IMR-90 (cell line): ENCODE data around the gene OR6J1. TPM values are rescaled to one million over a fixed set of nuclear protein-coding genes. Genes with fewer than 3 reads are reported as not detected.
"Not testable (repeated sequence)": the region's sequence is repeated elsewhere in the genome, so short reads cannot be mapped to it uniquely, and the experiment has no call there.

ENCODE experiments used
- ATAC-seq: fragments of 200-7000 bp; cut with Tn5 transposase; 2 replicates; pipeline ENCODE4 v1.9.1; 2020; ENCODE audit warnings: low read depth, mild to moderate bottlenecking, moderate library complexity
- BruUV-seq: library from RNA; stranded (reverse); fragments of 400-500 nt; replicated peaks from 2 replicates; lab custom pipeline; 2021; lab: Mats Ljungman, UMichigan
- CTCF ChIA-PET: fragments of 300-600 bp; formaldehyde crosslinking; extraction: SDS; loops from one replicate; lab custom pipeline; 2021; ENCODE audit warnings: antibody characterized with exemption; lab: Yijun Ruan, JAX
- POLR2A ChIA-PET: fragments of 300-600 bp; sonication (Branson Sonifier 250); formaldehyde crosslinking; loops from one replicate; lab custom pipeline; 2022; ENCODE audit warnings: antibody characterized with exemption; ENCODE audit not compliant: unreplicated experiment; lab: Charles Lee
- DNase-seq: peaks from one replicate; pipeline ENCODE4 v3.0.0; 2013
- H2AFZ ChIP-seq: replicated peaks from 2 replicates; pipeline ENCODE3; 2013; ENCODE audit warnings: low read length, mild to moderate bottlenecking; ENCODE audit not compliant: poor library complexity
- H2AK5ac ChIP-seq: 2 replicates; pipeline ENCODE4 v1.6.1; 2013; ENCODE audit warnings: low read depth, low read length, inconsistent platforms
- H2AK9ac ChIP-seq: replicated peaks from 2 replicates; pipeline ENCODE3; 2013; ENCODE audit warnings: mild to moderate bottlenecking, low read depth, low read length, moderate library complexity; ENCODE audit not compliant: poor library complexity
- H2BK120ac ChIP-seq: 2 replicates; pipeline ENCODE4 v1.6.1; 2013; ENCODE audit warnings: low read depth, low read length, inconsistent platforms
- H2BK15ac ChIP-seq: 3 replicates; pipeline ENCODE4 v1.6.1; 2013; ENCODE audit warnings: low read depth, low read length, inconsistent platforms
- H2BK20ac ChIP-seq: 2 replicates; pipeline ENCODE4 v1.6.1; 2013; ENCODE audit warnings: low read depth, mild to moderate bottlenecking, inconsistent platforms, low read length, moderate library complexity
- H2BK5ac ChIP-seq: 2 replicates; pipeline ENCODE4 v1.6.1; 2013; ENCODE audit warnings: mild to moderate bottlenecking, low read depth, low read length, inconsistent platforms; ENCODE audit not compliant: poor library complexity, severe bottlenecking
- H3K14ac ChIP-seq: replicated peaks from 2 replicates; pipeline ENCODE4 v1.6.1; 2013; ENCODE audit warnings: low read depth, low read length, inconsistent platforms
- H3K18ac ChIP-seq: 2 replicates; pipeline ENCODE4 v1.6.1; 2013; ENCODE audit warnings: low read depth, low read length, control low read depth
- H3K23ac ChIP-seq: 2 replicates; pipeline ENCODE4 v1.6.1; 2013; ENCODE audit warnings: low read depth, low read length, inconsistent platforms
- H3K27ac ChIP-seq: 2 replicates; pipeline ENCODE4 v1.5.1; 2013; ENCODE audit warnings: mild to moderate bottlenecking, control low read depth, low read length; ENCODE audit not compliant: insufficient read depth
- H3K27me3 ChIP-seq: 2 replicates; pipeline ENCODE4 v1.6.1; 2013; ENCODE audit warnings: low read length; ENCODE audit not compliant: control insufficient read depth, insufficient read depth
- H3K36me3 ChIP-seq: 2 replicates; pipeline ENCODE4 v1.6.1; 2013; ENCODE audit warnings: low read length, mixed read lengths; ENCODE audit not compliant: control insufficient read depth, insufficient read depth
- H3K4ac ChIP-seq: 2 replicates; pipeline ENCODE4 v1.6.1; 2013; ENCODE audit warnings: low read depth, low read length, inconsistent platforms
- H3K4me1 ChIP-seq: 2 replicates; pipeline ENCODE4 v1.6.1; 2013; ENCODE audit warnings: low read length, mixed read lengths; ENCODE audit not compliant: control insufficient read depth, insufficient read depth
- H3K4me2 ChIP-seq: 2 replicates; pipeline ENCODE4 v1.6.1; 2013; ENCODE audit warnings: low read depth, mild to moderate bottlenecking, control low read depth, low read length, moderate library complexity
- H3K4me3 ChIP-seq: 2 replicates; pipeline ENCODE4 v1.5.1; 2013; ENCODE audit warnings: low read depth, mild to moderate bottlenecking, control low read depth, low read length, moderate library complexity; ENCODE audit not compliant: insufficient read depth
- H3K56ac ChIP-seq: 2 replicates; pipeline ENCODE4 v1.6.1; 2013; ENCODE audit warnings: low read length, inconsistent platforms; ENCODE audit not compliant: insufficient read depth; ENCODE audit errors: extremely low read depth
- H3K79me1 ChIP-seq, 2 experiments: 2 replicates each; pipeline ENCODE4 v1.6.1; 2013; ENCODE audit warnings: low read length in 2 of 2, inconsistent platforms in 1 of 2, low read depth in 1 of 2
- H3K9ac ChIP-seq: 2 replicates; pipeline ENCODE4 v1.6.1; 2013; ENCODE audit warnings: low read depth, low read length, control low read depth
- H3K9me1 ChIP-seq: 2 replicates; pipeline ENCODE4 v1.6.1; 2013; ENCODE audit warnings: low read length, inconsistent platforms; ENCODE audit not compliant: insufficient read depth
- H3K9me3 ChIP-seq: 2 replicates; pipeline ENCODE4 v1.6.1; 2013; ENCODE audit warnings: low read length; ENCODE audit not compliant: control insufficient read depth, insufficient read depth
- H4K20me1 ChIP-seq: 2 replicates; pipeline ENCODE4 v1.6.1; 2013; ENCODE audit warnings: low read length, inconsistent platforms; ENCODE audit not compliant: insufficient read depth
- H4K5ac ChIP-seq: 2 replicates; pipeline ENCODE4 v1.6.1; 2013; ENCODE audit warnings: mild to moderate bottlenecking, low read depth, low read length, control low read depth
- H4K8ac ChIP-seq, 2 experiments: 2 replicates each; pipeline ENCODE4 v1.6.1; 2013; ENCODE audit warnings: low read depth in 2 of 2, low read length in 2 of 2, control low read depth in 1 of 2, inconsistent platforms in 1 of 2
- H4K91ac ChIP-seq: 2 replicates; pipeline ENCODE4 v1.6.1; 2013; ENCODE audit warnings: low read depth, low read length, inconsistent platforms; ENCODE audit not compliant: insufficient read depth
- WGBS, 2 experiments: methylation state at CpG; one replicate each; pipeline versions ENCODE4 v1.1.5 to v1.1.7; 2013; ENCODE audit warnings: missing lambda C conversion rate in 2 of 2; ENCODE audit not compliant: insufficient read length in 1 of 2; ENCODE audit errors: extremely low coverage in 2 of 2; 5-methylcytosine and 5-hydroxymethylcytosine counted together
- dilution Hi-C: fragments of 300-500 bp; cut with HindIII; formaldehyde crosslinking; loops from one replicate; pipeline ENCODE4 v1.14.3; 2018; ENCODE audit warnings: low sequenced_read_pairs; ENCODE audit not compliant: unreplicated experiment
- in situ Hi-C: fragments of 300-500 bp; cut with MboI; formaldehyde crosslinking; loops from 3 replicates; pipeline ENCODE4 v1.14.3; 2019; ENCODE audit warnings: low sequenced_read_pairs, inconsistent platforms, mixed read lengths
- intact Hi-C: fragments of 100-400 bp; cut with micrococcal nuclease; formaldehyde crosslinking; loops from 2 replicates; pipeline ENCODE4 v1.10.0; 2022
- polyA plus RNA-seq, 3 experiments: library from polyadenylated mRNA; depleted of rRNA; stranded (reverse); fragments of >200 nt; gene quantifications; 2 replicates each; pipeline ENCODE4 v1.2.3, GENCODE V29; 2012; ENCODE audit warnings: low replicate concordance in 1 of 3
- total RNA-seq: library from RNA; depleted of rRNA; stranded (reverse); fragments of >200 nt; gene quantifications from 2 replicates; pipeline ENCODE4 v1.2.3, GENCODE V29; 2012

OR6J1 gene
- total and polyA plus RNA-seq, 2 of the 4 experiments (the other 2 are of a cell fraction), result not detected

DNA sequence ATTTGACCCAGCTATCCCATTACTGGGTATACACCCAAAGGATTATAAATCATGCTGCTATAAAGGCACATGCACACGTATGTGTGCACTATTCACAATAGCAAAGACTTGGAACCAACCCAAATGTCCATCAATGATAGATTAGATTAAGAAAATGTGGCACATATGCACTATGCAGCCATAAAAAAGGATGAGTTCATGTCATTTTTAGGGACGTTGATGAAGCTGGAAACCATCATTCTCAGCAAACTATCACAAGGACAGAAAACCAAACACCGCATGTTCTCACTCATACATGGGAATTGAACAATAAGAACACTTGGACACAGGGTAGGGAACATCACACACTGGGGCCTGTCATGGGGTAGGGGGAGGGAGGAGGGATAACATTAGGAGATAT lies 39.3 kb upstream of the OR6J1 start:
- H4K8ac ChIP-seq, H2AFZ ChIP-seq, H2AK5ac ChIP-seq, H3K4me2 ChIP-seq, H2AK9ac ChIP-seq, H2BK15ac ChIP-seq, H3K14ac ChIP-seq, H4K20me1 ChIP-seq, H2BK120ac ChIP-seq, H3K4me1 ChIP-seq, ATAC-seq, in situ Hi-C loops, H3K27ac ChIP-seq, H3K36me3 ChIP-seq, H4K91ac ChIP-seq, CTCF ChIA-PET, BruUV-seq, H3K79me1 ChIP-seq, H4K5ac ChIP-seq, H3K23ac ChIP-seq, H3K4me3 ChIP-seq, H3K4ac ChIP-seq, H2BK5ac ChIP-seq, DNase-seq, intact Hi-C loops, H3K9ac ChIP-seq, H3K9me3 ChIP-seq, dilution Hi-C loops, H3K18ac ChIP-seq, POLR2A ChIA-PET, H3K56ac ChIP-seq, H3K9me1 ChIP-seq, H2BK20ac ChIP-seq: not testable (repeated sequence)
- peaks cover 24% of the 10 kb centered on the region for H3K27me3 ChIP-seq
- no CpG with 5 or more reads among the region's 3 CpGs for WGBS, 2 experiments
